IMR-90 (cell line): ENCODE measurements around the gene ABCC5. TPM values are rescaled to one million over a fixed set of nuclear protein-coding genes. Genes with fewer than 3 reads are reported as not detected.

ENCODE experiments used
- ATAC-seq: fragments of 200-7000 bp; cut with Tn5 transposase; 2 replicates; pipeline ENCODE4 v1.9.1; 2020; ENCODE audit warnings: low read depth, mild to moderate bottlenecking, moderate library complexity
- BruUV-seq: library from RNA; stranded (reverse); fragments of 400-500 nt; replicated peaks from 2 replicates; lab custom pipeline; 2021; lab: Mats Ljungman, UMichigan
- CTCF ChIA-PET: fragments of 300-600 bp; formaldehyde crosslinking; extraction: SDS; loops from one replicate; lab custom pipeline; 2021; ENCODE audit warnings: antibody characterized with exemption; lab: Yijun Ruan, JAX
- POLR2A ChIA-PET: fragments of 300-600 bp; sonication (Branson Sonifier 250); formaldehyde crosslinking; loops from one replicate; lab custom pipeline; 2022; ENCODE audit warnings: antibody characterized with exemption; ENCODE audit not compliant: unreplicated experiment; lab: Charles Lee
- DNase-seq: peaks from one replicate; pipeline ENCODE4 v3.0.0; 2013
- H2AFZ ChIP-seq: replicated peaks from 2 replicates; pipeline ENCODE3; 2013; ENCODE audit warnings: low read length, mild to moderate bottlenecking; ENCODE audit not compliant: poor library complexity
- H2AK5ac ChIP-seq: 2 replicates; pipeline ENCODE4 v1.6.1; 2013; ENCODE audit warnings: low read depth, low read length, inconsistent platforms
- H2AK9ac ChIP-seq: replicated peaks from 2 replicates; pipeline ENCODE3; 2013; ENCODE audit warnings: mild to moderate bottlenecking, low read depth, low read length, moderate library complexity; ENCODE audit not compliant: poor library complexity
- H2BK120ac ChIP-seq: 2 replicates; pipeline ENCODE4 v1.6.1; 2013; ENCODE audit warnings: low read depth, low read length, inconsistent platforms
- H2BK15ac ChIP-seq: 3 replicates; pipeline ENCODE4 v1.6.1; 2013; ENCODE audit warnings: low read depth, low read length, inconsistent platforms
- H2BK20ac ChIP-seq: 2 replicates; pipeline ENCODE4 v1.6.1; 2013; ENCODE audit warnings: low read depth, mild to moderate bottlenecking, inconsistent platforms, low read length, moderate library complexity
- H2BK5ac ChIP-seq: 2 replicates; pipeline ENCODE4 v1.6.1; 2013; ENCODE audit warnings: mild to moderate bottlenecking, low read depth, low read length, inconsistent platforms; ENCODE audit not compliant: poor library complexity, severe bottlenecking
- H3K14ac ChIP-seq: replicated peaks from 2 replicates; pipeline ENCODE4 v1.6.1; 2013; ENCODE audit warnings: low read depth, low read length, inconsistent platforms
- H3K18ac ChIP-seq: 2 replicates; pipeline ENCODE4 v1.6.1; 2013; ENCODE audit warnings: low read depth, low read length, control low read depth
- H3K23ac ChIP-seq: 2 replicates; pipeline ENCODE4 v1.6.1; 2013; ENCODE audit warnings: low read depth, low read length, inconsistent platforms
- H3K27ac ChIP-seq: 2 replicates; pipeline ENCODE4 v1.5.1; 2013; ENCODE audit warnings: mild to moderate bottlenecking, control low read depth, low read length; ENCODE audit not compliant: insufficient read depth
- H3K27me3 ChIP-seq: 2 replicates; pipeline ENCODE4 v1.6.1; 2013; ENCODE audit warnings: low read length; ENCODE audit not compliant: control insufficient read depth, insufficient read depth
- H3K36me3 ChIP-seq: 2 replicates; pipeline ENCODE4 v1.6.1; 2013; ENCODE audit warnings: low read length, mixed read lengths; ENCODE audit not compliant: control insufficient read depth, insufficient read depth
- H3K4ac ChIP-seq: 2 replicates; pipeline ENCODE4 v1.6.1; 2013; ENCODE audit warnings: low read depth, low read length, inconsistent platforms
- H3K4me1 ChIP-seq: 2 replicates; pipeline ENCODE4 v1.6.1; 2013; ENCODE audit warnings: low read length, mixed read lengths; ENCODE audit not compliant: control insufficient read depth, insufficient read depth
- H3K4me2 ChIP-seq: 2 replicates; pipeline ENCODE4 v1.6.1; 2013; ENCODE audit warnings: low read depth, mild to moderate bottlenecking, control low read depth, low read length, moderate library complexity
- H3K4me3 ChIP-seq: 2 replicates; pipeline ENCODE4 v1.5.1; 2013; ENCODE audit warnings: low read depth, mild to moderate bottlenecking, control low read depth, low read length, moderate library complexity; ENCODE audit not compliant: insufficient read depth
- H3K56ac ChIP-seq: 2 replicates; pipeline ENCODE4 v1.6.1; 2013; ENCODE audit warnings: low read length, inconsistent platforms; ENCODE audit not compliant: insufficient read depth; ENCODE audit errors: extremely low read depth
- H3K79me1 ChIP-seq, 2 experiments: 2 replicates each; pipeline ENCODE4 v1.6.1; 2013; ENCODE audit warnings: low read length in 2 of 2, inconsistent platforms in 1 of 2, low read depth in 1 of 2
- H3K9ac ChIP-seq: 2 replicates; pipeline ENCODE4 v1.6.1; 2013; ENCODE audit warnings: low read depth, low read length, control low read depth
- H3K9me1 ChIP-seq: 2 replicates; pipeline ENCODE4 v1.6.1; 2013; ENCODE audit warnings: low read length, inconsistent platforms; ENCODE audit not compliant: insufficient read depth
- H3K9me3 ChIP-seq: 2 replicates; pipeline ENCODE4 v1.6.1; 2013; ENCODE audit warnings: low read length; ENCODE audit not compliant: control insufficient read depth, insufficient read depth
- H4K20me1 ChIP-seq: 2 replicates; pipeline ENCODE4 v1.6.1; 2013; ENCODE audit warnings: low read length, inconsistent platforms; ENCODE audit not compliant: insufficient read depth
- H4K5ac ChIP-seq: 2 replicates; pipeline ENCODE4 v1.6.1; 2013; ENCODE audit warnings: mild to moderate bottlenecking, low read depth, low read length, control low read depth
- H4K8ac ChIP-seq, 2 experiments: 2 replicates each; pipeline ENCODE4 v1.6.1; 2013; ENCODE audit warnings: low read depth in 2 of 2, low read length in 2 of 2, control low read depth in 1 of 2, inconsistent platforms in 1 of 2
- H4K91ac ChIP-seq: 2 replicates; pipeline ENCODE4 v1.6.1; 2013; ENCODE audit warnings: low read depth, low read length, inconsistent platforms; ENCODE audit not compliant: insufficient read depth
- BHLHE40 ChIP-seq: fragments of 150-350 bp; IDR thresholded peaks from 2 replicates; pipeline ENCODE4 v1.6.1; 2016; ENCODE audit warnings: mild to moderate bottlenecking, low read depth, low read length
- CEBPB ChIP-seq: IDR thresholded peaks from 2 replicates; pipeline ENCODE4 v1.6.1; 2012; ENCODE audit warnings: low read depth, low read length, improper control_type of control experiment
- CHD1 ChIP-seq: IDR thresholded peaks from 2 replicates; pipeline ENCODE4 v1.6.1; 2012; ENCODE audit warnings: low read depth, low read length, improper control_type of control experiment
- ELK1 ChIP-seq: fragments of 150-350 bp; IDR thresholded peaks from 2 replicates; pipeline ENCODE4 v1.6.1; 2016; ENCODE audit warnings: low read depth, mild to moderate bottlenecking, low read length, moderate library complexity, borderline replicate concordance
- FOS ChIP-seq: fragments of 150-350 bp; IDR thresholded peaks from 2 replicates; pipeline ENCODE4 v1.6.1; 2016; ENCODE audit warnings: low read depth, low read length
- MAFK ChIP-seq: IDR thresholded peaks from 2 replicates; pipeline ENCODE4 v1.6.1; 2012; ENCODE audit warnings: low read depth, low read length, improper control_type of control experiment
- MAZ ChIP-seq: IDR thresholded peaks from 2 replicates; pipeline ENCODE4 v1.6.1; 2012; ENCODE audit warnings: low read depth, mild to moderate bottlenecking, low read length, improper control_type of control experiment, moderate library complexity, borderline replicate concordance
- NFE2L2 ChIP-seq: fragments of 150-350 bp; IDR thresholded peaks from 2 replicates; pipeline ENCODE4 v1.6.1; 2016; ENCODE audit warnings: low read depth, mild to moderate bottlenecking, low read length
- POLR2A ChIP-seq: IDR thresholded peaks from 2 replicates; pipeline ENCODE4 v1.6.1; 2012; ENCODE audit warnings: mild to moderate bottlenecking, low read depth, low read length
- RAD21 ChIP-seq: IDR thresholded peaks from 2 replicates; pipeline ENCODE4 v1.6.1; 2012; ENCODE audit warnings: low read length, improper control_type of control experiment
- RCOR1 ChIP-seq: IDR thresholded peaks from 2 replicates; pipeline ENCODE4 v1.6.1; 2012; ENCODE audit warnings: mild to moderate bottlenecking, low read length, improper control_type of control experiment; ENCODE audit not compliant: insufficient replicate concordance
- RFX5 ChIP-seq: IDR thresholded peaks from 2 replicates; pipeline ENCODE4 v1.8.0; 2012; ENCODE audit warnings: low read depth, mild to moderate bottlenecking, low read length, moderate library complexity
- SMC3 ChIP-seq: fragments of 150-350 bp; IDR thresholded peaks from 2 replicates; pipeline ENCODE4 v1.6.1; 2016; ENCODE audit warnings: low read depth, mild to moderate bottlenecking, antibody characterized with exemption, low read length, moderate library complexity
- WGBS, 2 experiments: methylation state at CpG; one replicate each; pipeline versions ENCODE4 v1.1.5 to v1.1.7; 2013; ENCODE audit warnings: missing lambda C conversion rate in 2 of 2; ENCODE audit not compliant: insufficient read length in 1 of 2; ENCODE audit errors: extremely low coverage in 2 of 2; 5-methylcytosine and 5-hydroxymethylcytosine counted together
- dilution Hi-C: fragments of 300-500 bp; cut with HindIII; formaldehyde crosslinking; loops from one replicate; pipeline ENCODE4 v1.14.3; 2018; ENCODE audit warnings: low sequenced_read_pairs; ENCODE audit not compliant: unreplicated experiment
- in situ Hi-C: fragments of 300-500 bp; cut with MboI; formaldehyde crosslinking; loops from 3 replicates; pipeline ENCODE4 v1.14.3; 2019; ENCODE audit warnings: low sequenced_read_pairs, inconsistent platforms, mixed read lengths
- intact Hi-C: fragments of 100-400 bp; cut with micrococcal nuclease; formaldehyde crosslinking; loops from 2 replicates; pipeline ENCODE4 v1.10.0; 2022
- polyA plus RNA-seq, 3 experiments: library from polyadenylated mRNA; depleted of rRNA; stranded (reverse); fragments of >200 nt; gene quantifications; 2 replicates each; pipeline ENCODE4 v1.2.3, GENCODE V29; 2012; ENCODE audit warnings: low replicate concordance in 1 of 3
- total RNA-seq: library from RNA; depleted of rRNA; stranded (reverse); fragments of >200 nt; gene quantifications from 2 replicates; pipeline ENCODE4 v1.2.3, GENCODE V29; 2012
- TF ChIP-seq, protein P1 (sequence below): conservative IDR thresholded peaks from 2 replicates; pipeline ENCODE4 v1.5.1; 2012; ENCODE audit warnings: mild to moderate bottlenecking, low read depth, low read length, improper control_type of control experiment
- TF ChIP-seq, protein P2 (sequence below): fragments of 150-350 bp; IDR thresholded peaks from 2 replicates; pipeline ENCODE4 v1.6.1; 2017; ENCODE audit warnings: mild to moderate bottlenecking, antibody characterized with exemption, low read length, low read depth

The ABCC5 gene
- total and polyA plus RNA-seq, 2 of the 4 experiments (the other 2 are of a cell fraction) = 8.4 to 17.7 TPM

GRCh38 chr3:183892610-183893214 lies 125.0 kb downstream of the ABCC5 start:
- Histone ChIP-seq H2BK15ac (no peak overlapping the region), H3K27ac (no peak overlapping the region), H3K14ac (no peak overlapping the region), H2AFZ (no peak overlapping the region), H4K5ac (no peak overlapping the region), H3K4me3 (no peak overlapping the region), H3K4me1 (no peaks in the 10 kb centered on the region), H3K27me3 (peaks cover 31% of the 10 kb centered on the region), H2AK9ac (no peak overlapping the region), H2BK5ac (no peak overlapping the region), H3K56ac (no peak overlapping the region), H3K9me1 (no peaks in the 10 kb centered on the region), H4K20me1 (no peaks in the 10 kb centered on the region), H3K36me3 (no peaks in the 10 kb centered on the region), H2BK20ac (no peak overlapping the region), H3K9me3 (no peaks in the 10 kb centered on the region), H3K79me1 (no peaks in the 10 kb centered on the region), H3K4ac (no peak overlapping the region), H3K9ac (no peak overlapping the region), H3K4me2 (no peak overlapping the region), H3K18ac (no peak overlapping the region), H2AK5ac (no peak overlapping the region), H4K91ac (no peak overlapping the region), H2BK120ac (no peak overlapping the region), H3K23ac (no peak overlapping the region), H4K8ac (no peak overlapping the region)
- ATAC-seq (no peak), DNase-seq (no peak)
- dilution Hi-C loops = no loop called here
- ChIA-PET POLR2A (no interaction called here), CTCF (no interaction called here)
- TF ChIP-seq MAFK (no peak), SMC3 (no peak), CHD1 (no peak), BHLHE40 (no peak), POLR2A (no peak), ELK1 (no peak), NFE2L2 (no peak), RAD21 (no peak), RFX5 (no peak), CEBPB (no peak), FOS (no peak), RCOR1 (no peak), MAZ (no peak)
- TF ChIP-seq, protein P1, sequence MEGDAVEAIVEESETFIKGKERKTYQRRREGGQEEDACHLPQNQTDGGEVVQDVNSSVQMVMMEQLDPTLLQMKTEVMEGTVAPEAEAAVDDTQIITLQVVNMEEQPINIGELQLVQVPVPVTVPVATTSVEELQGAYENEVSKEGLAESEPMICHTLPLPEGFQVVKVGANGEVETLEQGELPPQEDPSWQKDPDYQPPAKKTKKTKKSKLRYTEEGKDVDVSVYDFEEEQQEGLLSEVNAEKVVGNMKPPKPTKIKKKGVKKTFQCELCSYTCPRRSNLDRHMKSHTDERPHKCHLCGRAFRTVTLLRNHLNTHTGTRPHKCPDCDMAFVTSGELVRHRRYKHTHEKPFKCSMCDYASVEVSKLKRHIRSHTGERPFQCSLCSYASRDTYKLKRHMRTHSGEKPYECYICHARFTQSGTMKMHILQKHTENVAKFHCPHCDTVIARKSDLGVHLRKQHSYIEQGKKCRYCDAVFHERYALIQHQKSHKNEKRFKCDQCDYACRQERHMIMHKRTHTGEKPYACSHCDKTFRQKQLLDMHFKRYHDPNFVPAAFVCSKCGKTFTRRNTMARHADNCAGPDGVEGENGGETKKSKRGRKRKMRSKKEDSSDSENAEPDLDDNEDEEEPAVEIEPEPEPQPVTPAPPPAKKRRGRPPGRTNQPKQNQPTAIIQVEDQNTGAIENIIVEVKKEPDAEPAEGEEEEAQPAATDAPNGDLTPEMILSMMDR = no peak
- TF ChIP-seq, protein P2, sequence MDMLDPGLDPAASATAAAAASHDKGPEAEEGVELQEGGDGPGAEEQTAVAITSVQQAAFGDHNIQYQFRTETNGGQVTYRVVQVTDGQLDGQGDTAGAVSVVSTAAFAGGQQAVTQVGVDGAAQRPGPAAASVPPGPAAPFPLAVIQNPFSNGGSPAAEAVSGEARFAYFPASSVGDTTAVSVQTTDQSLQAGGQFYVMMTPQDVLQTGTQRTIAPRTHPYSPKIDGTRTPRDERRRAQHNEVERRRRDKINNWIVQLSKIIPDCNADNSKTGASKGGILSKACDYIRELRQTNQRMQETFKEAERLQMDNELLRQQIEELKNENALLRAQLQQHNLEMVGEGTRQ = no peak
- BruUV-seq = no TSS peak
- WGBS, 2 experiments = 65% methylated on average over 4 of the region's 9 CpGs; no CpG with 5 or more reads in 1 of the 2 experiments
- in situ Hi-C loops = loop anchor here (10.0 kb wide), 3 partner anchors 122 to 392 kb away; partner anchors contain the start of gene ABCC5
- intact Hi-C loops = no loop called here
